Activated CD4-positive, alpha-beta T cell treated with anti-CD3 and anti-CD28 coated beads for 48 hours (primary cell): Measurements from ENCODE around the gene TNFRSF1A.

Experiments used
- DNase-seq: peaks from one replicate; pipeline ENCODE4 v3.0.0-alpha.2; 2020

Gene TNFRSF1A

DNA sequence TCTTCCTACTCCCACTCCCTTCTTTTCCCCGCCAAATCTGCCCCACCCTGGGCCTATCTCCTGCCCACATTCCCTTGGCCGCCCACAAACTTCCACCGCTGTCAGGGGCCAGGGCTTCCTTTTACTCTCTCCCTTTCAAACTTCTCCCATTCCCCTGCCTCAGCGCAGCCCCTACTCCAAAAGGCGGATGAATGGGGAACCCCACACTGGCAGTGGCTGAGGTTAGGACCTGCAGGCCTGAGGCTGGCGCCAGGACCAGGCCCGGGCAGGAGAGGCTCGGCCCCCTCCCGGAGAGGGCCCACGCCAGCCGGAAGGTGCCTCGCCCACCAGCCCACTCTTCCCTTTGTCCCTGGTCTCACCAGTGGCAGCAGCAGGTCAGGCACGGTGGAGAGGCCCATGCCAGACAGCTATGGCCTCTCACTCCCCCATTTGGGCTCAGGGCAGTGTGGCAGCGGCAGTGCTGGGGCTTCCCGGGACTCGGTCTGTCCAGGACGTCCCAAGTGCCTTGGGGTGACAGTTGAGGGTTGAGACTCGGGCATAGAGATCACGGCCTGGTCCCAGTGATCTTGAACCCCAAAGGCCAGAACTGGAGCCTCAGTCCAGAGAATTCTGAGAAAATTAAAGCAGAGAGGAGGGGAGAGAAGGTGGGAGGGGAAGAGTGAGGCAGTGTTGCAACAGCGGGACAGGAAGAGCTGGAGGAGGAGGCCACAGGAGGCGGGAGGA, at the start of gene TNFRSF1A:
TNFRSF1A (minus strand) TSS at position 660 of the 723 bp plus-strand sequence; CDS start at position 398, 262 bp downstream.
- DNase-seq: peak; percentile 62

DNA sequence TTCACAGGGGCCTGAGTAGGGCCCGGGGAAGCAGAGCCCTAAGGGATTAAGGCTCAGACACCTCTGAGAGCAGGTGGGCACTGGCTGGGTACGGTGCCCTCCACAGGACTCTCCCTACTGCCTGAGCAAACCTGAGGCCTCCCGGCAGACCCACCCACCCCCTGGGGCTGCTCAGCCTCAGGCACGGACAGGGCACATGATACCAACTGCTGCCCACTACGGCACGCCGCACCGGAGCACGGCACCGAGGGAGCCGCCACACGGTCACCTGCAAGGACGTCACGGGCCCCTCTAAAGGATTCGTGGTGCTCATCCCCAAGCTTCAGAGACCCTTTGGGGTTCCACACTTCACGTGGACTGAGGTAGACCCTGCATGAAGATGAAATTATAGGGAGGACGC, 49.1 kb upstream of the TNFRSF1A start:
- no peak for DNase-seq

DNA sequence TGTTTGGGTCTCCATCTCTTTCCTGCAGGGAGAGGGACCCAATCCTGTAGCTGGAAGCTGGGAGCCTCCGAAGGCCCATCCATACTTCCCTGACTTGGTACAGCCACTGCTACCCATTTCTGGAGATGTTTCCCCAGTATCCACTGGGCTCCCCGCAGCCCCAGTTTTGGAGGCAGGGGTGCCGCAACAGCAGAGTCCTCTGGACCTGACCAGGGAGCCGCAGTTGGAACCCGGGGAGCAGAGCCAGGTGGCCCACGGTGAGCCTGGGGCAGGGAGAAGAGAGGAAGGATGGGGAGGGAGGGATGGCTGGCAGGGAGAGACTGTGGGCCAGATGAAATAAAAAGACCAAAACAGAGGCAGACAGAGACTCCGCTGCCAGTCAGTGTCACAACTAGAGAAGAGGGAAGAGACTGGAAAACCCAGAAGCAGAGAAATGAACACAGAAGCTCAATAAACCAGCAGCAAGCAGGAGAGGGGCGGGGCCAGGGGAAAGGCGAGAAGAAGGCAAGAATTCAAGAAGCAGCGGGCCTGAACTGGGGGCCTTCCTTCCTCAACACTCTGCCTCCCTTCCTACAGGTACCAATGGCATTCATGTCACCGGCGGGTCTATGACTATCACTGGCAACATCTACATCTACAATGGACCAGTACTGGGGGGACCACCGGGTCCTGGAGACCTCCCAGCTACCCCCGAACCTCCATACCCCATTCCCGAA, 48.4 kb upstream of the TNFRSF1A start:
- DNase-seq: no peak

DNA sequence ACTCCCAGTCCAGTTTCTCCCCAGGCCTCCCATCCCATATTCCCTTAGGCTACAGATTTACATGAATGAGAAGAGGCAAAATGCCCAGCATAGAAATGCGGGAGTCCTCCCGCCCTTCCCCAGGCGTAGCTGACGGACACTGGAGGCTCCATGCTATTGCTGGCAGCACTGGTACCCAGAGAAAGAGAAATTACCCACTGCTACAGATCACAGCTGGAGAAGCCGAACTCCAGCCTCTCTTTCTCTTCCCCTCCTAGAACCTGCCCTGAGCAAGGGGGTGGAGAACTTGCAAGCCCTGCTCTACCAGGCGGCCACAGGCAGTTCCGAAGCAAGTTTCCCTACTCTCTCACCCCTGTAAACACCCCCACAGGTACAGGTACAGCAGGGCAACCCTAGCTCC, 45.7 kb upstream of the TNFRSF1A start:
- no peak for DNase-seq

DNA sequence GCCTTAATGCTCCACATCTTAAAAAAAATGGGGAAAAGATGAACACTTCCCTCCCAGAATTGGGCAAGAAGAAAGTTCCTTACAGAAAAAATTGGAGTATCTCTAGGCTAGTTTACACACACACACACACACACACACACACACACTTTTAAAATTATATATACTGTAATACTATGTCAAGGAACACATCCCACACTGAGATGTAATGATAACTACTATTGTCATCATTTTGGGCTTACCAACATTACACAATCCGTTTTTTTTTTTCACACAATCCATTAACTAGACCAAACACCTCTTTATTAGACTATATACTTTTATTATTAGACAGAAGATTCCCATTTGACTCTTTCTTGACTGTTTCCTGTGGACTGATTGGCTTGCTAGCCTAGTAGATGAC, 44.6 kb upstream of the TNFRSF1A start:
- DNase-seq: no peak

DNA sequence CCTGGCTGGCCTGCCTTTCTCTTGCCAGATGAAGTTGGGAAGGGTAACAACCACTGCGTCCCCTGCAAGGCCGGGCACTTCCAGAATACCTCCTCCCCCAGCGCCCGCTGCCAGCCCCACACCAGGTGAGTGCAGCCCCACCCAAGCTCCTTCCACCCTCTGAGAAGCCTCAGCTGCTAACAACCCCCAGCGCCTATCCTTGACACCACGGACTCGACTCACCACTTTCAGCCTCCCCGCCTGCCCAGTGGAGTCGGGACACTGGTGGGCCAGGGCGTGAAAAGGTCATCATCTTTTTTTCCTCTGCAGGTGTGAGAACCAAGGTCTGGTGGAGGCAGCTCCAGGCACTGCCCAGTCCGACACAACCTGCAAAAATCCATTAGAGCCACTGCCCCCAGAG, 44.2 kb upstream of the TNFRSF1A start:
- no peak for DNase-seq

DNA sequence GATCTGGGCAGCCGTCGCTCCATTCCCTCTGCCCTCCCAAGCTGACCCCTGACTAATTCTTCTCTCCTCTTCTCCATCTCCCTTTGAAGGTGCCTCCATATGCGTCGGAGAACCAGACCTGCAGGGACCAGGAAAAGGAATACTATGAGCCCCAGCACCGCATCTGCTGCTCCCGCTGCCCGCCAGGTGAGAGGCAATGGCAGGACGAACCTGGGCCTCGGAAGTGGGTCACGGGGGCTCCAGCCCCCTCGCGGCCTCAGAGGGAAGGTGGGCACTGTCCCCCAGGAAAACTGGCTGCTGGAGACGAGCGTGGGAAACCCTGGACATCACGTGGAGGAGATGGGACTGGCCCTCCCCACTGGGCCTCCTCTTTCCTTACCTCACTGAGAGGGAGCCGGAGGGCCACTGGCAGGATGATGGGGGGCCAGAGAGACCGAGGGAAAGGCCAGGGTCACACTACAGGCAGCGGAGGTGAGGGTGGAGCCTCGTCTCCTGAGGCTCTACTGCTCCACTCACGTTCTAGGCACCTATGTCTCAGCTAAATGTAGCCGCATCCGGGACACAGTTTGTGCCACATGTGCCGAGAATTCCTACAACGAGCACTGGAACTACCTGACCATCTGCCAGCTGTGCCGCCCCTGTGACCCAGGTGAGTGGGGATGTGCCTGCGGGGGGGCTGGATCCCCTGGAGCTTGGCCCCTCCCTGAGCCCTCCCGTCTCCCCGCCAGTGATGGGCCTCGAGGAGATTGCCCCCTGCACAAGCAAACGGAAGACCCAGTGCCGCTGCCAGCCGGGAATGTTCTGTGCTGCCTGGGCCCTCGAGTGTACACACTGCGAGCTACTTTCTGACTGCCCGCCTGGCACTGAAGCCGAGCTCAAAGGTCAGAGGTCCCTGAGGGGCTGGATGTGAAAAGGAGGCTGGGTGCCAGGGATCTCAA, 42.9 kb upstream of the TNFRSF1A start:
- no peak for DNase-seq

DNA sequence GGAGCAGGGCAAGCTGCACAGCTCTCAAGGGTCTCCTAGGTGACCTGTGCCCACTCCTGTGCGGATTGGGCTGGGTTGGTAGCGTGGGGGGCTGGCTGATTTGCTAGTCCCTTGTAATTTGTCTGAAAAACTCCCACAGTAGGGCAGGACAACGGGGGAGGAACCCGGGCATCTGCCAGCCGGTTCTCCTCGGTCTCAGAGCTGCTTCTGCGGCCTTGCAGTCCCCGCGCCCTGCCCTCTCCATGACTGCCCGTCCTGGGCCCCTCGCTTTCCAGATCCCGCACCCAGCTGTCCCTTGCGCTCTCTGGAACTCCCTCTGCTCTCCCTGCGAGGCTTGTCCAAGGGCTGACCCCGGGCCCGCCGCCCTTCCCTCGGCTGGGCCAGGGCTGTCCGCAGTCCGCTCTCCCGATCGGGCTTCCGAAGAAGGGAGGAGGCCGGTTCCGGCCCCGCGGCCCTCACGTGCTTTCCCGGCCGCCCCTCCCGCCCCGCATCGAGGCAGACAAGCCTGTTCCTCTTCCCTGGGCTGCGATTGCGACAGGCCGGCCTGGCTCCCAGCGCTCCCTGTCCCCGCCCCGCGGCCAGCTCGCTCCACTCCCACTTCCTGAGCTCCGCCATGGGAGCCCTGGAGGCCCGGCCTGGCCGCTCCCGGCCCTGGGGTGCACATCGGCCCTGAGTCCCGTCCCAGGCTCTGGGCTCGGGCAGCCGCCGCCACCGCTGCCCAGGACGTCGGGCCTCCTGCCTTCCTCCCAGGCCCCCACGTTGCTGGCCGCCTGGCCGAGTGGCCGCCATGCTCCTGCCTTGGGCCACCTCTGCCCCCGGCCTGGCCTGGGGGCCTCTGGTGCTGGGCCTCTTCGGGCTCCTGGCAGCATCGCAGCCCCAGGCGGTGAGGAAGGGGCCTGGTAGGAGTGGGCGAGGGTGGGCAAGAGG, 42.0 kb upstream of the TNFRSF1A start, which contains the start of gene LTBR:
LTBR (plus strand) TSS at position 591 of the 927 bp plus-strand sequence; CDS start at position 788, 197 bp downstream.
- DNase-seq: peak; percentile 31

DNA sequence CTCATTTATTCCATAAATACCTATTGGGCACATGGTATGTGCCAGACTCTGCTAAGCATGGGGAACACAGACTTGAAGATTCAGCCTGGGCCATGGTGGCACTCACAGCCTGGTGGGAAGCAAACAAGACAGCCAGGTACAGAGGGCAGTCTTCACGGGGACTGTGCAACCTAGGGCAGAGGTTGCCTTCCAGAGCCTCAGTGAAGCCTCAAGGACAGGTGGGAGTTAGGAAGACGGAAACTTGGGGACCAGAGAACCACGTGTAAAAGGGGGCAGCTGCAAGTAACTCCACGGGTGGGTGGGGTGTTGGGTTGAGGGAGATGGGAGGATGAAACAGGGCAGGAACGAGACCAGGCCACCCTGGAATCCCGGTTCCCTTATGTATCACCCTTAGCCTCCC, 41.1 kb upstream of the TNFRSF1A start:
- no peak for DNase-seq

DNA sequence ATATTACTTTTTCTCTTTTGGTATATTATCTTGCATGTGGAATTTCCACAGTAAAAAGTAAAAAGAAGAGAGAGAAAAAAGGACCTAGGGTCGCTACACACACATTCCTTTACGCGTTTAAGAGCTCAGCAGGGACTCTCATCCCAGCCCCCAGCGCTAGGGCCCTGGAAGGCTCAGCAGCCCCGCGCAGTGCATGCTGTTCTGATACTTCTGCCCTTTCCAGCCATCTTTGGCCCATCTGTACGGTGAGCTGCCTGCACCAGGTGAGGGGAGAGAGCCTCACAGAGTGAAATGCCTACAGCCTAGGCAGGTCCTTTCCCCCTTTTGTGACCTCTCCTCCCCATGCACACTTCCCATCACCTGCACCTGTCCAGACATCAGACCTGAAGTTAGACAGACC, 40.5 kb upstream of the TNFRSF1A start:
- DNase-seq: no peak

DNA sequence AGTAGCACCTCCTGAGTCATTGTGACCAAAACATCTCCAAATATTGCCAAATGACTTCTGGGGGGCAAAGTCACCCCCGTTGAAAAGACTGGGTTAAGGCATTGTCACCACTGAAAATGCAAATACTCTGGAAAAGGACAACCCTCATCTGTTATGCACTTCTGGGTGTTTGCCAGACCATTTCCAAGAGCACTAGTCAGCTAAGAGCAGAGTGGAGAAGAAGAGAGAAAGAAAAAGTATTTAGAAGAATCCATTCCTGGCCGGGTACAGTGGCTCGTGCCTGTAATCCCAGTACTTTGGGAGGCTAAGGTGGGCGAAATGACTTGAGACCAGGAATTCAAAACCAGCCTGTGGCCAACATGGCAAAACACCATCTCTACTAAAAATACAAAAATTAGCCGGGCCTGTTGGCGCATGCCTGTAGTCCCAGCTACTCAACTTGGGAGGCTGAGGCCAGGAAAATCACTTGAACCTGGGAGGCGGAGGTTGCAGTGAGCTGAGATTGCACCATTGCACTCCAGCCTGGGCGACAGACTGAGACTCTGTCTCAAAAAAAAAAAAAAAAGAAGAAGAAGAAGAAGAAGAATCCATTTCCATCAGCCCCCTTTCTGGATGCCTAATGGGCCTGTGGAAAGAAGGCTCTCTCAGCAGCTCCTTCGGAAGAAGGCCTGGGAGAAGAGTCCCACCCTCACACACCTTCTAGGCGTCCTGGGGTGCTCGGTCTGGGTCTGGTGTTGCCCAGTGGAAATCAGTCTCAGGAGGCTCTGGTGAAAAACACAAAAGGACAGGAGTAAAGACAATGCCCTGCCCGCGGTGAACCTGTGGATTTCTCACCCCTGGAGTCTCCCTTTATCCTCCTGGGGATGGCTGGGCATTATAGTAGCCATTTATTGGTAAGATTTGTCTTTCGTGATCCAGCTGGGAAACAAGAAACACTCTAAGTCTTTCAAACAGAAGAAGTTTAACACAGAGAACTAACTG, 38.6 kb upstream of the TNFRSF1A start:
- DNase-seq: no peak

DNA sequence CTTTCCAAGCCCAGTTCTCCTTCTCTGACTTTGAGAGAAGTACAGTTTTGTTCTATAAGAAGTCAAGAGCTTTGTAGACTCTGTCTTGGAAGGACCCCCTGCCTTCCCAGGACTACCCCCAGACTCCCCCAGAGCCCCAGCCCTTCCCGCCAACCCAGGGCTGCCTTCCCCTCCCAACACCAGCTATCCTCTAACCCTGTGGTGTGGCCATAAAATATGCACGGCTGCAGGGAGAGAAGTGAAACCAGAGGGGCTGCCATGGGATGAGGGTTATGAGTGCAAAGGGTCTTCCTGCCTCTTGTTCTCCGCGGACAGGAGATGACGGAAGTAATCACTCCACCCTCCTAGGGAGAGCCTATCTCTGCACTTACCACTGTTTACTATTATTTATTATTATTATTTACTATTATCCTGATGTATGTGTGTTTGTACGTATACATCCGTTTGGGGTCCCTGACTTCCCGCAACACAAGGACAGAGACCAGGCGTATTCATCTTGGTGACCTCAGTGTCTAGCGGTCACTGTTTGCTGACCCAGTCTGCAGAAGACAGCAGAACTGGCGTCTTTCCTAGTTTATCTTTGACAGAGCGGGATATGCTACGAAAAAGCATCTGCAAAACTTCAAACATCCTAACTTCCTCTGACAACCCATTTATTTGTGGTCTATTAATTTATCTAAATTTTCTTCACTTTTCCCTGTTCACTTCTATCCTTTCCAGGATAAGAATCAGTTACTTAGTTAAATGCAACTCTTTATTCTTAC, 37.0 kb upstream of the TNFRSF1A start:
- DNase-seq: no peak

DNA sequence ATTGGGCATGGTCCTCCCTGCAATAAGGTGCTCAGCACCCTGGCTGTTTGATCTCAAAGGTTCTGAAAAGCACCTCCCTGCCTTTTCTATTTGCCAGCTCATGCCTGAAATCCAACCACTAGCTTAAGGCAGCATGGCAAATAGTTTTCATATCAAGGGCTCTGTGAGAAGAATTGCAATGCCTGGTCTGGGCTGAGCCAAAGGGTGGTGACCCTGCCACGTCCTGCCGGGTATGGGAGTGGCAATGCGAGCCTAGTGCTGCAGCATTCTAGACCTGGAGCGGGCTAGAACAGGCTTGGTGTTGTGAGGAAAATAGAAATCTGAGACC, 35.8 kb upstream of the TNFRSF1A start:
- DNase-seq: no peak

DNA sequence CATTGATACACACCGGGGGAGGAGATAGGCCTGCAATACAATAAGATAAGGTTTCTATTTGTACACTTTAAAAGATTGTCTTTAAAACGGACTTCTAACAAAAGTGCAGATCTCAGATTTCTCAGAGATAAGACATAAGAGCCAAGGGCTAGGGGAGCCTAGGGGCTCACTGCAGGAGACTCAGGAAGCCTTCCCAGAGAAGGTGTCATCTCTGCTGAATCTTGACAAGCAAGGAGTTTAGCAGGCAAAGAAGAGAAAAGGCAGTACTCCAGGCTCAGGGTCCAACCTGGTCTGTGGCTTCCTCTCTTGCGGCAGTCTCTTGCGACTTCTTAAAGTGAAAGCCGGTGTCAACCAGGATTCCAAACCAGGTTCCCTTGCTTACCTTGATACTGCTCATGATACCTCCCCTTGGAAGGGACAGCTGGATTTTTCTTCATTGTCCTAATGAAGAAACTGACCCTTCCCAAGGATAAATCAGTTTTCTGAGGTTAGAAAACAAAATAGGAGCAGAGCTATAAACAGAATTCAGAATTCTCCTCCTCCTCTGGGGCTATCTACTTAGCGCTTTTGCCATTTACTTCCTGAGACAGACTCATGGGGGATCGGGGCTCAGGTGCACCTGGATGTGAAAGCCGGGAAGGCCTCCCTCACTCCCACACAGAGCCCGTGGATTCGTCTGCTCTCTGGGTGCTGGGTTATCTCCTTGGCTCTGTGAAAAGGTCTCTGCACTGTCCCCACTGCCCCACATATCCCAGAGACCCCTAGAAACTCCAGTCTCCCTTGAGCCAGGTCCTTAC, 35.2 kb upstream of the TNFRSF1A start:
- no peak for DNase-seq

DNA sequence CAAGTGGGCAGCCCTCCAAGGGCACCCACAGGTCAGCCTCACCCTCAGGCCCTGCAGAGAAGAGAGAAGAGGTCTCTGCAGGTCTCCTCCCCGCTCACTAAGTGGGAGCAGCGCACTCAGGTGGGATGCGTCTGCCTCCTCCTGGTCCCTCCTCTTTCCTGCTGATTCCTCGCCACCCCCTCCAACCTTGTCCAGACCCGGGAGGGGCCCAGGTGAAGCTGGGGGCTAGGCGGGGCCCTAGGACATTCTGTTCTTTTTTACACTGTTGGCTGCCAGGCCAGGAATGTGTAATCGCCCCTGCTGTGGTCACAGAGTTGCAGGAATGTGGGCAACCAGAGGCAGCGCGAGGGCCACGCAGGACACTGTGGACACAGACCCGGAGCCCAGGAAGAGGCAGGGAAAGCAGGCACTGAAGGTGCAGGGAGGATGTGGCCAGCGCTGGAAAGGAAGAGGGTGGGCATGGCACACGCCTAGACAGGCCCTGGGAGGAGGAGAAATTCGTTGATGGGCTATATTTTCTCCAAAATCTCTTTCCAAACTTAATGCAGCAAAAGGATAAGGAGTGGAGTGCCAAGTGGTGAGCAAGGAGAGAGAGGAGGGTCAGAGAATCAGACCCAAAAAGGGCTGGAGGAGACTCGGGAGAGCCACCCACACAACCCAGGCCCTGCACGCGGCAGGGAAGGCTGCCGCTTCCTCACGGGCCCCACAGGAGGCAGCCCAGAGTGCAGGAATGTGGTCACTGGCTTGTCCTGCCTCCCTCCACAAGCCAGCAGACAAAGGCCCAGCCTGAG, 34.4 kb upstream of the TNFRSF1A start:
- peak; percentile 28 for DNase-seq

DNA sequence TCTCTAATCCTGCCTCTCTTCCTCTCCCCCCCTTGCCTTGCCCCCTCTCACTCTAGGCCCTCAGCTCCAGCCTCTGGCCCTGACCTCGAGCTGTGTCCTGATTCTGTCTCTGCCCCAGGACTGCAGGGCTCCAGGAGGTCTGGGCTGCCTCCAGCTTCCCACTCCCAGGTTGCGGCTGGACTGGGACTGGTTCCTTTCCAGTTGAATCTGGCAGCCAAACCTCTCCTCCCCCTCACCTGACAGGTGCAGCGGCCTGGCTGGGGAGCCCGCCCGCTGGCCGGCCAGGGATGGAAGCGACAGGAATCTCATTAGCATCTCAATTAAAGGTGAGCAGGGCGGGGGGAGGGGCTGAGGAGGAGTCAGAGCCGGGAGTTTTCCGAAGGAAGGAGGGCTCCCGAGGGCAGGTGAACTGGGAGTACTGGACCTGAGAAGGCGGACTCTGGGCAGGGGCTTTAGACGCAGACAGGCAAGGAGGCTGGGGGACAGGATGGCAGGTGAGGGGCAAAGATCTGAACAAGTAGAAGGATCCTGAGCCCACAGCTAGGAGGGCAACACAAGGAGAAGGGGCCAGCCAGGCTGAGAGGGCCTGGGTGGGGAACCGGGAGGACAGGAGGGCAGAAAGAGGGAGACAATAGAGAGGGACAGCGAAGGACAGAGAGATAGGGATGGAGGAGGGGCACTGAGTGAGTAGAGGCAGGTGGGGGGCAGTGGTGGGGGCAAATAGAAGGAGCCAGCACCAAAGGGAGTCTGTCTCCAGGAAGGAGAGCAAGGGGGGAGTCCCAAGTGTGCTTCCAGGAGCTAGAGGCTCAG, 33.6 kb upstream of the TNFRSF1A start, which contains the start of gene SCNN1A:
SCNN1A (minus strand) TSS at position 295 of the 810 bp plus-strand sequence. CDS start 780 bp downstream, outside the sequence.
- no peak for DNase-seq

DNA sequence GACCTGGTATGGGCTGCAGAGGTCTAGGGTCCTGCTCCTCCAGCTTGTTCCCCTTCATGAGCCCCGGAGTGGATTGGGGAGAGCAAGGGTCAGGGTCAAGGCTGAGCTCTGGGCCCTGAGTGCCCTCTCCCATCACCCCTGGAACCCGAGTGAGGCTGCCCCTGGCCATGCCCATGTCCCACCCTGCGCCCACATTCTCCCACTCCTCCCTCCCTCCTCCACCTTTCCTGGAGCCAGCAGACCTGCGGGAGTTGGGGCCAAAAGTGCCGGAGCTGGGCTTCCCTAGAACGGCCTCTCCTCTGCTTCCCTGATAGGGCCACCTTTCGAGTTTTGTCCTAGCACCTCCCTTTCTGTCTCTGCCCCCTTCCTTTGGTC, 32.9 kb upstream of the TNFRSF1A start:
- no peak for DNase-seq
